Raji (cell line): ENCODE measurements around the gene SPTBN1.

ENCODE experiments used
- POLR2A ChIP-seq: IDR thresholded peaks from 2 replicates; pipeline ENCODE4 v1.6.1; 2011; ENCODE audit warnings: low read depth, low read length, control low read depth; ENCODE audit not compliant: insufficient read depth

The SPTBN1 gene

GRCh38 chr2:54428108-54428831 lies 27.9 kb upstream of the SPTBN1 start:
- no peak for TF ChIP-seq POLR2A

- no peak for TF ChIP-seq POLR2A
Measured at GRCh38 chr2:54429054-54429453, 27.1 kb upstream of the SPTBN1 start.

GRCh38 chr2:54429811-54430551 lies 26.1 kb upstream of the SPTBN1 start:
- no peak for TF ChIP-seq POLR2A

- no peak for TF ChIP-seq POLR2A
Measured at GRCh38 chr2:54430649-54431048, 25.5 kb upstream of the SPTBN1 start.

GRCh38 chr2:54432251-54433015 lies 23.7 kb upstream of the SPTBN1 start:
- TF ChIP-seq POLR2A = no peak

GRCh38 chr2:54434229-54434628 lies 21.9 kb upstream of the SPTBN1 start:
- no peak for TF ChIP-seq POLR2A

- no peak for TF ChIP-seq POLR2A
Measured at GRCh38 chr2:54434711-54435110, 21.4 kb upstream of the SPTBN1 start.

- no peak for TF ChIP-seq POLR2A
Measured at GRCh38 chr2:54435325-54436226, 20.6 kb upstream of the SPTBN1 start.

- TF ChIP-seq POLR2A = no peak
Measured at GRCh38 chr2:54437588-54437987, 18.5 kb upstream of the SPTBN1 start.

- no peak for TF ChIP-seq POLR2A
Measured at GRCh38 chr2:54438271-54438670, 17.9 kb upstream of the SPTBN1 start.

GRCh38 chr2:54439582-54439981 lies 16.5 kb upstream of the SPTBN1 start:
- no peak for TF ChIP-seq POLR2A

- no peak for TF ChIP-seq POLR2A
Measured at GRCh38 chr2:54440050-54440449, 16.1 kb upstream of the SPTBN1 start.

- TF ChIP-seq POLR2A = no peak
Measured at GRCh38 chr2:54444503-54444902, 11.6 kb upstream of the SPTBN1 start.

- no peak for TF ChIP-seq POLR2A
Measured at GRCh38 chr2:54446122-54446521, 10.0 kb upstream of the SPTBN1 start.

GRCh38 chr2:54446625-54447024 lies 9.5 kb upstream of the SPTBN1 start:
- TF ChIP-seq POLR2A = no peak

GRCh38 chr2:54454548-54455130 lies 1.5 kb upstream of the SPTBN1 start:
- TF ChIP-seq POLR2A = no peak
